Sigmoid colon (tissue), 7 donors: ENCODE measurements around the gene SPON2. TPM values are rescaled to one million over a fixed set of nuclear protein-coding genes. Genes with fewer than 3 reads are reported as not detected.
A peak's percentile ranks its signal among the peaks of the same experiment; 100 is the strongest.

ENCODE experiments used
- DNase-seq: peaks from one replicate; pipeline ENCODE4 v3.0.0-alpha.2; 2019
- H3K27ac ChIP-seq, 4 donors: fragments of 200-600 bp; sonication (generic); one replicate each; pipeline ENCODE4 v1.5.1; 2016 to 2019; ENCODE audit warnings: mild to moderate bottlenecking in 1 of 4
- H3K27me3 ChIP-seq, 3 donors: fragments of 200-600 bp; sonication (generic); one replicate each; pipeline ENCODE4 v1.5.1; 2019; ENCODE audit warnings: mild to moderate bottlenecking in 1 of 3
- H3K36me3 ChIP-seq, 4 donors: fragments of 200-600 bp; sonication (generic); one replicate each; pipeline ENCODE4 v1.5.1; 2016 to 2019
- H3K4me1 ChIP-seq, 4 donors: fragments of 200-600 bp; sonication (generic); one replicate each; pipeline ENCODE4 v1.5.1; 2017 to 2019
- H3K4me3 ChIP-seq, 4 donors: fragments of 200-600 bp; sonication (generic); one replicate each; pipeline ENCODE4 v1.5.1; 2017 to 2019; ENCODE audit warnings: mild to moderate bottlenecking in 2 of 4, moderate library complexity in 1 of 4
- H3K9me3 ChIP-seq, 4 donors: fragments of 200-600 bp in 3 of 4; sonication (generic) in 3 of 4; one replicate each; pipeline versions ENCODE4 v1.5.1 to v1.6.1; 2013 to 2019
- EP300 ChIP-seq, 4 donors: sonication (generic); formaldehyde crosslinking; IDR thresholded peaks; one replicate each; pipeline ENCODE4 v1.6.1; 2017; ENCODE audit warnings: antibody characterized with exemption in 4 of 4
- POLR2A ChIP-seq, 2 donors: fragments of 450-650 bp; IDR thresholded peaks; one replicate each; pipeline ENCODE4 v1.6.1; 2016; ENCODE audit warnings: antibody characterized with exemption in 2 of 2, mild to moderate bottlenecking in 2 of 2, moderate library complexity in 2 of 2
- POLR2AphosphoS5 ChIP-seq, 4 donors: sonication (generic); formaldehyde crosslinking; IDR thresholded peaks; one replicate each; pipeline ENCODE4 v1.6.1; 2017; ENCODE audit warnings: antibody characterized with exemption in 4 of 4
- WGBS, 2 donors: extraction: QIAGEN DNeasy Blood & Tissue Kit; methylation state at CpG; one replicate each; pipeline ENCODE4 v1.1.7; 2013; 5-methylcytosine and 5-hydroxymethylcytosine counted together
- intact Hi-C: fragments of 100-400 bp; cut with DNase I; formaldehyde crosslinking; loops from one replicate; pipeline ENCODE4 v1.15.1; 2023
- polyA plus RNA-seq, 3 donors: library from polyadenylated mRNA; stranded (reverse); fragments of 200-250 nt; gene quantifications; one replicate each; pipeline ENCODE4 v1.2.3, GENCODE V29; 2013
- total RNA-seq, 4 donors: library from RNA; depleted of rRNA; stranded (reverse); fragments of >200 nt; gene quantifications; one replicate each; pipeline ENCODE4 v1.1.0, GENCODE V29; 2016
- TF ChIP-seq, protein P1 (sequence below), 4 experiments: fragments of 450-650 bp in 3 of 4; fragments of 200-600 bp in 1 of 4; IDR thresholded peaks; one replicate each; pipeline ENCODE4 v1.5.1; 2016 to 2019; ENCODE audit warnings: antibody characterized with exemption in 4 of 4, mild to moderate bottlenecking in 3 of 4, moderate library complexity in 2 of 4
- donor health status: healthy with polysubstance abuse.
- donor health status: Bipolar disorder and iron deficiency.
- donor health status: healthy.

SPON2 gene
- total and polyA plus RNA-seq, 7 donors: 8.6 to 165 (median 33.6) TPM

DNA sequence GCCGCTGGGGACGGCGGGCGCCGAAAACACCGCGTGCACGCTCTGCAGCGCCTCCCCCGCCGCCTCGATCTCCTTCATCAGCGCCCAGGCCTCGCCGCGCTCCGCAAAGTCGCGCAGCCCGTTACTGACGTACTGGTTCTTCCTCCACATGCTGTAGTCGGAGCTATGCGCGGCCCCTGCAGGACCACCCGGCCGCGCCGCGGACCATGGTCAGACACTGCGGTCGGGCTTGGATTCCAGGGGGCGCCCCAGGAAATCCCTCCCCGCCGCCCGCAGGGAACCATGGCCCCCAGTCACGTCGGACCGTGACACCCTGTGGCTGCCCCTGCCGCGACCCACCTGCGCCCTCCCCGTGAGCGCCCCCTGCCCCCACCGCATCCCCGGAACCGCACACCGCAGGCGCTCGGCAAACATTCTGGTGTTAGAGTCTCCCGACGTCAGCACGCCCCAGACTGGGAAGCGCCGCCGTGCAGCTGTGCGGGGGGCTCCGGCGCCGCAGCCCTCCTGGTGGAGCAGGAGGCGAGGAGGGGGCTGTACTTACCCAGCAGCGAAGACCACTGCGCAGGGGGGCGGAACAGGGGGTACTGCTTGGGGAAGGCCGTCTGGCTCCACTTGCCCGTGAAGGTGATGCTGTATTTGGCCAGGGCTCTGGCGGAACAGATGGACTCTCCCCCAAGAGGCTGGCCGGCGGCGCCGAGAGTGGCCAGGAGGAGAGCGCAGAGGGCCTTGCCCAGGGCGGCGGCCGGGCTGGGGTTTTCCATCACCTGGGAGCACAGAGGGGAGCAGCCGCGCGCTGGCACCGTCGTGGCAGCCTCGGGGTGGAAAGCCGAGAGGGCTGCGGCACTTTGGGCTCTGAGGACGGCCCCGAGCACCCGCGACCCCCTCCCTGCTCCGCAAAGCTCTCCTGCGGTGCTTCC lies 814 bp downstream of the SPON2 start:
- Histone ChIP-seq H3K27ac (peak overlapping the region; percentile 61 to 79 (median 70)), H3K4me3 (peak overlapping the region; percentile 32 to 53 (median 42)), H3K4me1 (peaks cover 2 to 66% (median 43%) of the 10 kb centered on the region in 4 donors), H3K36me3 (no peaks in the 10 kb centered on the region), H3K27me3 (peaks cover 23 to 33% (median 28%) of the 10 kb centered on the region in 3 donors), H3K9me3 (no peaks in the 10 kb centered on the region)
- intact Hi-C loops: no loop called here
- no peak for TF ChIP-seq POLR2A (IDR thresholded peaks at IDR 0.05)
- TF ChIP-seq POLR2AphosphoS5 (IDR thresholded peaks at IDR 0.05): peak in 1 of 4 donors; percentile 16
- WGBS, 2 donors: 4 to 5% methylated on average over 88 of the region's 88 CpGs
- peak; percentile 71 for DNase-seq

DNA sequence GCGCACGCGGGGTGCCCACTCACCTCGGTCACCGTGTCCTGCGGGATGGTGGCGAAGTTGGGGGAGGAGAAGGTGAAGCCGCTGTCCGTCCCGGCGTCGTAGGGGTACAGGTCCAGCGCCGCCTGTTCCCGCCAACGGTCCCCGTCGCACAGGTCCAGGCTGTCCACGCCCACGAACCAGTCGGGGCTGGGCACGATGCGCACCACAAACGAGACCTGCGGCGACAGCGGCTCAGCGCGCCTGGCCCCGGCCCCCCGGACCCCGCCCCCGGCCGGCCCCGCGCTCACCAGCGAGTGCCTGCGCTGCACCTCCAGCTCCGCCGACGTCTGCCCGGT lies 1.4 kb downstream of the SPON2 start:
- intact Hi-C loops: no loop called here
- Histone ChIP-seq H3K27me3 (peaks cover 23 to 33% (median 28%) of the 10 kb centered on the region in 3 donors), H3K4me3 (peak overlapping the region; percentile 32 to 53 (median 42)), H3K36me3 (no peaks in the 10 kb centered on the region), H3K9me3 (no peaks in the 10 kb centered on the region), H3K27ac (peak overlapping the region in 3 of 4 donors; percentile 66 to 79 (median 75)), H3K4me1 (peaks cover 2 to 66% (median 43%) of the 10 kb centered on the region in 4 donors)
- TF ChIP-seq EP300 (IDR thresholded peaks at IDR 0.05) (no peak), POLR2A (IDR thresholded peaks at IDR 0.05) (no peak), POLR2AphosphoS5 (IDR thresholded peaks at IDR 0.05) (no peak)
- TF ChIP-seq, protein P1, sequence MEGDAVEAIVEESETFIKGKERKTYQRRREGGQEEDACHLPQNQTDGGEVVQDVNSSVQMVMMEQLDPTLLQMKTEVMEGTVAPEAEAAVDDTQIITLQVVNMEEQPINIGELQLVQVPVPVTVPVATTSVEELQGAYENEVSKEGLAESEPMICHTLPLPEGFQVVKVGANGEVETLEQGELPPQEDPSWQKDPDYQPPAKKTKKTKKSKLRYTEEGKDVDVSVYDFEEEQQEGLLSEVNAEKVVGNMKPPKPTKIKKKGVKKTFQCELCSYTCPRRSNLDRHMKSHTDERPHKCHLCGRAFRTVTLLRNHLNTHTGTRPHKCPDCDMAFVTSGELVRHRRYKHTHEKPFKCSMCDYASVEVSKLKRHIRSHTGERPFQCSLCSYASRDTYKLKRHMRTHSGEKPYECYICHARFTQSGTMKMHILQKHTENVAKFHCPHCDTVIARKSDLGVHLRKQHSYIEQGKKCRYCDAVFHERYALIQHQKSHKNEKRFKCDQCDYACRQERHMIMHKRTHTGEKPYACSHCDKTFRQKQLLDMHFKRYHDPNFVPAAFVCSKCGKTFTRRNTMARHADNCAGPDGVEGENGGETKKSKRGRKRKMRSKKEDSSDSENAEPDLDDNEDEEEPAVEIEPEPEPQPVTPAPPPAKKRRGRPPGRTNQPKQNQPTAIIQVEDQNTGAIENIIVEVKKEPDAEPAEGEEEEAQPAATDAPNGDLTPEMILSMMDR (IDR thresholded peaks at IDR 0.05): no peak
- 19% methylated on average over 42 of the region's 42 CpGs for WGBS, 2 donors
- peak; percentile 68 for DNase-seq

DNA sequence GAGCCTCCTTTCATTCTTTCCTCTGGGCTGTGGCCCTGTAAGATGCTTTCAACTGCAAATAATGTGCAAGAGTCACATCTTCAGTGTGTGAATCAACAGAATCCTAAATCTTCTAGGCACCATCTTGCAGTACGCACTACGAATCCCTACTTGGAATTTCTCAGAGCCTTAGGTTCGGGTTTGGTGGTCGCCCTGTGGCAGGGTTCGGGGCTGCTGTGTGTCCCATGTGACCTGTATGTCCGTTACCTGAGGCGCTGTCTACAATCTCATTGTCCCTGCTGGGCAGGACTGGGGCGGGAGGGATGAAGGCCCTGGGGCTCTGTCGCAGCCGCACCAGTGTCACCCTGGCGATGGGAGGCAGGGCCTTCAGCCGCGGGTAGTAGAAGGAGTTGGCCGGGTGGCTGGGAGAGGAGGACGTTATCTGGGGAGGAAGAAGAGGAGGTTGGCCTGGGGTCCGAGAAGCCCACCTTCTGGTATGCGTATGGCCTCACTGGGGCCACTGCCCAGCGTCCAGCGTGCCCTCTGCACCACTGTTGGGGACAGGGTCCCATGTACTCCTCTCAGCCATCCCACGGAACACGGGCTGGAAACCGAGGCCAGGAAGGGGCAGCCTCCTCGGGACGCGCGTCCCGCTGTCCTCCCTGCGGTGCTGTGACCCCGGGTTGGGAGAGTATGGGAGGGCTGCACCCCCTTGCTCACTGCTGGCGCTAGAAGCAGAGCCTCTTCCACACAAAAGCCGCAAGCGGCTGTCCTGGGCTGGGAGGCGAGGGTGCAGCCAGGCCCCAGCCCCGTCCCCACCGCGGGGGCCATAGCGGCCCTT lies 2.0 kb downstream of the SPON2 start:
- peaks cover 23 to 33% (median 28%) of the 10 kb centered on the region in 3 donors for H3K27me3 ChIP-seq
- TF ChIP-seq POLR2A (IDR thresholded peaks at IDR 0.05): no peak
- TF ChIP-seq, protein P1 (IDR thresholded peaks at IDR 0.05): no peak
- no peak for TF ChIP-seq POLR2AphosphoS5 (IDR thresholded peaks at IDR 0.05)
- no peak for TF ChIP-seq EP300 (IDR thresholded peaks at IDR 0.05)
- WGBS, 2 donors: 73 to 78% methylated on average over 37 of the region's 37 CpGs
- peak overlapping the region in 2 of 4 donors; percentile 66 to 71 for H3K27ac ChIP-seq
- DNase-seq: peak; percentile 63
- H3K9me3 ChIP-seq: no peaks in the 10 kb centered on the region
- intact Hi-C loops: no loop called here
- H3K36me3 ChIP-seq: no peaks in the 10 kb centered on the region
- peaks cover 2 to 66% (median 43%) of the 10 kb centered on the region in 4 donors for H3K4me1 ChIP-seq
- peak overlapping the region in 3 of 4 donors; percentile 32 to 53 (median 50) for H3K4me3 ChIP-seq

- peak; percentile 59 for DNase-seq
- Histone ChIP-seq H3K4me3 (no peak overlapping the region), H3K27me3 (peaks cover 23 to 33% (median 28%) of the 10 kb centered on the region in 3 donors), H3K9me3 (no peaks in the 10 kb centered on the region), H3K36me3 (no peaks in the 10 kb centered on the region), H3K4me1 (peaks cover 2 to 66% (median 43%) of the 10 kb centered on the region in 4 donors), H3K27ac (peak overlapping the region in 1 of 4 donors; percentile 71)
- WGBS, 2 donors: 76 to 90% methylated on average over 13 of the region's 13 CpGs
- intact Hi-C loops: loop anchor here (5.0 to 10.0 kb wide), 3 partner anchors 33 to 175 kb away; partner anchors contain the start of gene UVSSA
- no peak for TF ChIP-seq POLR2AphosphoS5 (IDR thresholded peaks at IDR 0.05)
- no peak for TF ChIP-seq EP300 (IDR thresholded peaks at IDR 0.05)
- TF ChIP-seq, protein P1 (IDR thresholded peaks at IDR 0.05): no peak
- no peak for TF ChIP-seq POLR2A (IDR thresholded peaks at IDR 0.05)
Measured at GRCh38 chr4:1169691-1170096, 2.7 kb downstream of the SPON2 start.
